HFFc6 (cell line): Measurements from ENCODE around the gene TENM4. TPM values are rescaled to one million over a fixed set of nuclear protein-coding genes. Genes with fewer than 3 reads are reported as not detected.

Experiments used
- DNase-seq: peaks from one replicate; pipeline ENCODE4 v3.0.0-alpha.2; 2018
- H3K27ac Mint-ChIP-seq: 2 replicates; pipeline ENCODE4 v1.8.0; 2020; ENCODE audit warnings: mild to moderate bottlenecking, mixed read lengths
- H3K27me3 Mint-ChIP-seq: 2 replicates; pipeline ENCODE4 v1.8.0; 2021; ENCODE audit warnings: mild to moderate bottlenecking, moderate library complexity, mixed read lengths; ENCODE audit not compliant: insufficient read depth
- H3K36me3 Mint-ChIP-seq: 2 replicates; pipeline ENCODE4 v1.8.0; 2021; ENCODE audit warnings: low read depth, mixed read lengths
- H3K4me1 Mint-ChIP-seq: 2 replicates; pipeline ENCODE4 v1.8.0; 2020; ENCODE audit warnings: low read depth, mixed read lengths
- H3K4me3 Mint-ChIP-seq: 2 replicates; pipeline ENCODE4 v1.8.0; 2020; ENCODE audit warnings: mild to moderate bottlenecking, moderate library complexity, mixed read lengths
- H3K9me3 Mint-ChIP-seq: 2 replicates; pipeline ENCODE4 v1.8.0; 2020; ENCODE audit warnings: mild to moderate bottlenecking, mixed read lengths
- CTCF ChIP-seq: fragments of 200-600 bp; sonication (generic); IDR thresholded peaks from 2 replicates; pipeline ENCODE4 v1.5.0; 2021; ENCODE audit warnings: antibody characterized with exemption, mild to moderate bottlenecking
- total RNA-seq, 6 experiments: library from RNA; stranded (reverse); fragmentation: NEBNext Ultra II Directional; extraction: Animal tissue kit (Norgen Biotek cat#: 25700); gene quantifications; 2 replicates in 1 of 6; 3 replicates in 5 of 6; pipeline ENCODE4 v1.2.3, GENCODE V29; 2021

Gene TENM4
- total RNA-seq, 6 experiments from 2014 or later: 20.9 to 45.5 (median 26.5) TPM

- Mint-ChIP-seq H3K36me3 (no peaks in the 10 kb centered on the region), H3K9me3 (no peaks in the 10 kb centered on the region), H3K4me3 (no peak overlapping the region), H3K27ac (no peak overlapping the region), H3K4me1 (peaks cover 34% of the 10 kb centered on the region), H3K27me3 (no peaks in the 10 kb centered on the region)
- no peak for DNase-seq
- TF ChIP-seq CTCF: no peak
Observed at GRCh38 chr11:79168530-79169110, 272.2 kb downstream of the TENM4 start.

GRCh38 chr11:79167510-79168188 is 273.2 kb downstream of the TENM4 start:
- DNase-seq: no peak
- no peaks in the 10 kb centered on the region for H3K36me3 Mint-ChIP-seq
- H3K9me3 Mint-ChIP-seq: no peaks in the 10 kb centered on the region
- peaks cover 24% of the 10 kb centered on the region for H3K4me1 Mint-ChIP-seq
- H3K4me3 Mint-ChIP-seq: no peak overlapping the region
- no peak for TF ChIP-seq CTCF
- H3K27ac Mint-ChIP-seq: no peak overlapping the region
- H3K27me3 Mint-ChIP-seq: no peaks in the 10 kb centered on the region; the same call in 1 of the 2 replicates

- no peaks in the 10 kb centered on the region for H3K9me3 Mint-ChIP-seq
- no peak for TF ChIP-seq CTCF
- no peak for DNase-seq
- peaks cover 27% of the 10 kb centered on the region for H3K4me1 Mint-ChIP-seq
- no peak overlapping the region for H3K4me3 Mint-ChIP-seq
- H3K27ac Mint-ChIP-seq: no peak overlapping the region
- H3K36me3 Mint-ChIP-seq: no peaks in the 10 kb centered on the region
- H3K27me3 Mint-ChIP-seq: no peaks in the 10 kb centered on the region; the same call in 1 of the 2 replicates
Observed at GRCh38 chr11:79165908-79166307, 274.9 kb downstream of the TENM4 start.

GRCh38 chr11:79160791-79161403 is 279.9 kb downstream of the TENM4 start:
- Mint-ChIP-seq H3K27ac (no peak overlapping the region), H3K36me3 (no peaks in the 10 kb centered on the region), H3K27me3 (no peaks in the 10 kb centered on the region; the same call in 1 of the 2 replicates), H3K4me1 (peaks cover 16% of the 10 kb centered on the region; the same call in 1 of the 2 replicates), H3K4me3 (no peak overlapping the region), H3K9me3 (no peaks in the 10 kb centered on the region)
- 0 out of 2 replicates have a peak, but pooled peaks have one; percentile 20 for TF ChIP-seq CTCF
- no peak for DNase-seq

- no peak for DNase-seq
- Mint-ChIP-seq H3K4me1 (peaks cover 16% of the 10 kb centered on the region; the same call in 1 of the 2 replicates), H3K36me3 (no peaks in the 10 kb centered on the region), H3K4me3 (no peak overlapping the region), H3K27me3 (no peaks in the 10 kb centered on the region; the same call in 1 of the 2 replicates), H3K9me3 (no peaks in the 10 kb centered on the region), H3K27ac (no peak overlapping the region)
- TF ChIP-seq CTCF: peak; percentile 72
Observed at GRCh38 chr11:79159657-79160450, 281.0 kb downstream of the TENM4 start.
